ENCODE results near the gene C1orf74.

DNA sequence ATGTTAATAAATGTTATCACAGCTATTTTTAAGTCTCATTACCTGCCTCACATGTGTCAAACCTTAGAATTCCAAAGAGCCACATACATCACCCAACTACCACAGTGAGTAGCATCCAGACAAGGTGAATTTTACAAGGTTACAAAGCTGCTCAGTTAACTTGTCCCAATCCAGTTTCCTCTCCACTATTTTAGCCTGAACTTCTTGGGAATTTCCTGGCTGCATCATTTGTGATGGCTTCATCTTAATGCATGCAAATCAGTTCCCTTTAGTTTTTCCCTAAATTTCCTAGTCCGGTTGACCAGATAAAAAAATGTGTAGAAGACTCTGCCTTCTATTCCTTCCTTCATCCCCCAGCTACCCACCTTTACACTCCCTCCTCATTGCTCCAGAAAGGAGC is 29.1 kb downstream of the C1orf74 start:
- TF ChIP-seq POLR2AphosphoS5 (IDR thresholded peaks at IDR 0.05; ENCODE audit: low read depth): no peak
- TF ChIP-seq, protein P1, sequence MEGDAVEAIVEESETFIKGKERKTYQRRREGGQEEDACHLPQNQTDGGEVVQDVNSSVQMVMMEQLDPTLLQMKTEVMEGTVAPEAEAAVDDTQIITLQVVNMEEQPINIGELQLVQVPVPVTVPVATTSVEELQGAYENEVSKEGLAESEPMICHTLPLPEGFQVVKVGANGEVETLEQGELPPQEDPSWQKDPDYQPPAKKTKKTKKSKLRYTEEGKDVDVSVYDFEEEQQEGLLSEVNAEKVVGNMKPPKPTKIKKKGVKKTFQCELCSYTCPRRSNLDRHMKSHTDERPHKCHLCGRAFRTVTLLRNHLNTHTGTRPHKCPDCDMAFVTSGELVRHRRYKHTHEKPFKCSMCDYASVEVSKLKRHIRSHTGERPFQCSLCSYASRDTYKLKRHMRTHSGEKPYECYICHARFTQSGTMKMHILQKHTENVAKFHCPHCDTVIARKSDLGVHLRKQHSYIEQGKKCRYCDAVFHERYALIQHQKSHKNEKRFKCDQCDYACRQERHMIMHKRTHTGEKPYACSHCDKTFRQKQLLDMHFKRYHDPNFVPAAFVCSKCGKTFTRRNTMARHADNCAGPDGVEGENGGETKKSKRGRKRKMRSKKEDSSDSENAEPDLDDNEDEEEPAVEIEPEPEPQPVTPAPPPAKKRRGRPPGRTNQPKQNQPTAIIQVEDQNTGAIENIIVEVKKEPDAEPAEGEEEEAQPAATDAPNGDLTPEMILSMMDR (IDR thresholded peaks at IDR 0.05; ENCODE audit: insufficient read depth, low read length): no peak
- TF ChIP-seq SPI1 (IDR thresholded peaks at IDR 0.05; ENCODE audit: borderline replicate concordance, low read depth): no peak

All from HL-60 (cell line).